ENCODE data around the gene GSE1. TPM values are rescaled to one million over a fixed set of nuclear protein-coding genes. Genes with fewer than 3 reads are reported as not detected.

The GSE1 gene
- total and polyA plus RNA-seq, 2 experiments from 2014 or later: 32.4 to 135 TPM

DNA sequence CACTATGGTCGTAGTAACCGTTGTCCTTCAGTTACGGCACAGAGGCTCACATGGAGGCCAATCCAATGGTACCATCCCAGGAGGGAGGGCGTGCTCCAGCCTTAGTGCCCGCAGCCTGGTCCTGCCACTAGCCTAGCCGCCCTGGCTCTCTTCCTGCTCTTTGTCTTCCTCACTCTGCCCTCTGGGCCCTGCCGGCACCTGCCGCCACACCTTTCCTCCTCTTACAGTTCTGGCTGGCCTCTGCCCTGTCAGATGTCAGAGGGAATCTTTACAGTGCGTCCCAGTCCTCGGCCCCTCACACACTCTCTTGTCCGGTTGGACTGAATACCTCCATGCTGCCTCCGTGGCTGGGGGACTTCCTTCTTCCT, 52.2 kb downstream of the GSE1 start (continued):
- TF ChIP-seq, protein P1, sequence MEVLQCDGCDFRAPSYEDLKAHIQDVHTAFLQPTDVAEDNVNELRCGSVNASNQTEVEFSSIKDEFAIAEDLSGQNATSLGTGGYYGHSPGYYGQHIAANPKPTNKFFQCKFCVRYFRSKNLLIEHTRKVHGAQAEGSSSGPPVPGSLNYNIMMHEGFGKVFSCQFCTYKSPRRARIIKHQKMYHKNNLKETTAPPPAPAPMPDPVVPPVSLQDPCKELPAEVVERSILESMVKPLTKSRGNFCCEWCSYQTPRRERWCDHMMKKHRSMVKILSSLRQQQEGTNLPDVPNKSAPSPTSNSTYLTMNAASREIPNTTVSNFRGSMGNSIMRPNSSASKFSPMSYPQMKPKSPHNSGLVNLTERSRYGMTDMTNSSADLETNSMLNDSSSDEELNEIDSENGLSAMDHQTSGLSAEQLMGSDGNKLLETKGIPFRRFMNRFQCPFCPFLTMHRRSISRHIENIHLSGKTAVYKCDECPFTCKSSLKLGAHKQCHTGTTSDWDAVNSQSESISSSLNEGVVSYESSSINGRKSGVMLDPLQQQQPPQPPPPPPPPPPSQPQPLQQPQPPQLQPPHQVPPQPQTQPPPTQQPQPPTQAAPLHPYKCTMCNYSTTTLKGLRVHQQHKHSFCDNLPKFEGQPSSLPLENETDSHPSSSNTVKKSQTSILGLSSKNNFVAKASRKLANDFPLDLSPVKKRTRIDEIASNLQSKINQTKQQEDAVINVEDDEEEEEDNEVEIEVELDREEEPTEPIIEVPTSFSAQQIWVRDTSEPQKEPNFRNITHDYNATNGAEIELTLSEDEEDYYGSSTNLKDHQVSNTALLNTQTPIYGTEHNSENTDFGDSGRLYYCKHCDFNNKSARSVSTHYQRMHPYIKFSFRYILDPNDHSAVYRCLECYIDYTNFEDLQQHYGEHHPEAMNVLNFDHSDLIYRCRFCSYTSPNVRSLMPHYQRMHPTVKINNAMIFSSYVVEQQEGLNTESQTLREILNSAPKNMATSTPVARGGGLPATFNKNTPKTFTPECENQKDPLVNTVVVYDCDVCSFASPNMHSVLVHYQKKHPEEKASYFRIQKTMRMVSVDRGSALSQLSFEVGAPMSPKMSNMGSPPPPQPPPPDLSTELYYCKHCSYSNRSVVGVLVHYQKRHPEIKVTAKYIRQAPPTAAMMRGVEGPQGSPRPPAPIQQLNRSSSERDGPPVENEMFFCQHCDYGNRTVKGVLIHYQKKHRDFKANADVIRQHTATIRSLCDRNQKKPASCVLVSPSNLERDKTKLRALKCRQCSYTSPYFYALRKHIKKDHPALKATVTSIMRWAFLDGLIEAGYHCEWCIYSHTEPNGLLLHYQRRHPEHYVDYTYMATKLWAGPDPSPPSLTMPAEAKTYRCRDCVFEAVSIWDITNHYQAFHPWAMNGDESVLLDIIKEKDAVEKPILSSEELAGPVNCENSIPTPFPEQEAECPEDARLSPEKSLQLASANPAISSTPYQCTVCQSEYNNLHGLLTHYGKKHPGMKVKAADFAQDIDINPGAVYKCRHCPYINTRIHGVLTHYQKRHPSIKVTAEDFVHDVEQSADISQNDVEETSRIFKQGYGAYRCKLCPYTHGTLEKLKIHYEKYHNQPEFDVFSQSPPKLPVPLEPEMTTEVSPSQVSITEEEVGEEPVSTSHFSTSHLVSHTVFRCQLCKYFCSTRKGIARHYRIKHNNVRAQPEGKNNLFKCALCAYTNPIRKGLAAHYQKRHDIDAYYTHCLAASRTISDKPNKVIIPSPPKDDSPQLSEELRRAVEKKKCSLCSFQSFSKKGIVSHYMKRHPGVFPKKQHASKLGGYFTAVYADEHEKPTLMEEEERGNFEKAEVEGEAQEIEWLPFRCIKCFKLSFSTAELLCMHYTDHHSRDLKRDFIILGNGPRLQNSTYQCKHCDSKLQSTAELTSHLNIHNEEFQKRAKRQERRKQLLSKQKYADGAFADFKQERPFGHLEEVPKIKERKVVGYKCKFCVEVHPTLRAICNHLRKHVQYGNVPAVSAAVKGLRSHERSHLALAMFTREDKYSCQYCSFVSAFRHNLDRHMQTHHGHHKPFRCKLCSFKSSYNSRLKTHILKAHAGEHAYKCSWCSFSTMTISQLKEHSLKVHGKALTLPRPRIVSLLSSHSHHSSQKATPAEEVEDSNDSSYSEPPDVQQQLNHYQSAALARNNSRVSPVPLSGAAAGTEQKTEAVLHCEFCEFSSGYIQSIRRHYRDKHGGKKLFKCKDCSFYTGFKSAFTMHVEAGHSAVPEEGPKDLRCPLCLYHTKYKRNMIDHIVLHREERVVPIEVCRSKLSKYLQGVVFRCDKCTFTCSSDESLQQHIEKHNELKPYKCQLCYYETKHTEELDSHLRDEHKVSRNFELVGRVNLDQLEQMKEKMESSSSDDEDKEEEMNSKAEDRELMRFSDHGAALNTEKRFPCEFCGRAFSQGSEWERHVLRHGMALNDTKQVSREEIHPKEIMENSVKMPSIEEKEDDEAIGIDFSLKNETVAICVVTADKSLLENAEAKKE (CRISPR knock-in tag; IDR thresholded peaks at IDR 0.05): no peak
- TF ChIP-seq, protein P2, sequence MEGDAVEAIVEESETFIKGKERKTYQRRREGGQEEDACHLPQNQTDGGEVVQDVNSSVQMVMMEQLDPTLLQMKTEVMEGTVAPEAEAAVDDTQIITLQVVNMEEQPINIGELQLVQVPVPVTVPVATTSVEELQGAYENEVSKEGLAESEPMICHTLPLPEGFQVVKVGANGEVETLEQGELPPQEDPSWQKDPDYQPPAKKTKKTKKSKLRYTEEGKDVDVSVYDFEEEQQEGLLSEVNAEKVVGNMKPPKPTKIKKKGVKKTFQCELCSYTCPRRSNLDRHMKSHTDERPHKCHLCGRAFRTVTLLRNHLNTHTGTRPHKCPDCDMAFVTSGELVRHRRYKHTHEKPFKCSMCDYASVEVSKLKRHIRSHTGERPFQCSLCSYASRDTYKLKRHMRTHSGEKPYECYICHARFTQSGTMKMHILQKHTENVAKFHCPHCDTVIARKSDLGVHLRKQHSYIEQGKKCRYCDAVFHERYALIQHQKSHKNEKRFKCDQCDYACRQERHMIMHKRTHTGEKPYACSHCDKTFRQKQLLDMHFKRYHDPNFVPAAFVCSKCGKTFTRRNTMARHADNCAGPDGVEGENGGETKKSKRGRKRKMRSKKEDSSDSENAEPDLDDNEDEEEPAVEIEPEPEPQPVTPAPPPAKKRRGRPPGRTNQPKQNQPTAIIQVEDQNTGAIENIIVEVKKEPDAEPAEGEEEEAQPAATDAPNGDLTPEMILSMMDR (conservative IDR thresholded peaks at IDR 0.05; ENCODE audit: low read depth in 2 of 2): no peak
- TF ChIP-seq STAT1 (IDR thresholded peaks at IDR 0.05; ENCODE audit: unreplicated experiment): no peak
- no peak for TF ChIP-seq EZH2 (IDR thresholded peaks at IDR 0.05; ENCODE audit: low read depth, unreplicated experiment)
- TF ChIP-seq EZH2phosphoT487 (IDR thresholded peaks at IDR 0.05; ENCODE audit: unreplicated experiment): no peak
- TF ChIP-seq ZNF114 (CRISPR knock-in tag; IDR thresholded peaks at IDR 0.05): no peak
- TF ChIP-seq, protein P3, sequence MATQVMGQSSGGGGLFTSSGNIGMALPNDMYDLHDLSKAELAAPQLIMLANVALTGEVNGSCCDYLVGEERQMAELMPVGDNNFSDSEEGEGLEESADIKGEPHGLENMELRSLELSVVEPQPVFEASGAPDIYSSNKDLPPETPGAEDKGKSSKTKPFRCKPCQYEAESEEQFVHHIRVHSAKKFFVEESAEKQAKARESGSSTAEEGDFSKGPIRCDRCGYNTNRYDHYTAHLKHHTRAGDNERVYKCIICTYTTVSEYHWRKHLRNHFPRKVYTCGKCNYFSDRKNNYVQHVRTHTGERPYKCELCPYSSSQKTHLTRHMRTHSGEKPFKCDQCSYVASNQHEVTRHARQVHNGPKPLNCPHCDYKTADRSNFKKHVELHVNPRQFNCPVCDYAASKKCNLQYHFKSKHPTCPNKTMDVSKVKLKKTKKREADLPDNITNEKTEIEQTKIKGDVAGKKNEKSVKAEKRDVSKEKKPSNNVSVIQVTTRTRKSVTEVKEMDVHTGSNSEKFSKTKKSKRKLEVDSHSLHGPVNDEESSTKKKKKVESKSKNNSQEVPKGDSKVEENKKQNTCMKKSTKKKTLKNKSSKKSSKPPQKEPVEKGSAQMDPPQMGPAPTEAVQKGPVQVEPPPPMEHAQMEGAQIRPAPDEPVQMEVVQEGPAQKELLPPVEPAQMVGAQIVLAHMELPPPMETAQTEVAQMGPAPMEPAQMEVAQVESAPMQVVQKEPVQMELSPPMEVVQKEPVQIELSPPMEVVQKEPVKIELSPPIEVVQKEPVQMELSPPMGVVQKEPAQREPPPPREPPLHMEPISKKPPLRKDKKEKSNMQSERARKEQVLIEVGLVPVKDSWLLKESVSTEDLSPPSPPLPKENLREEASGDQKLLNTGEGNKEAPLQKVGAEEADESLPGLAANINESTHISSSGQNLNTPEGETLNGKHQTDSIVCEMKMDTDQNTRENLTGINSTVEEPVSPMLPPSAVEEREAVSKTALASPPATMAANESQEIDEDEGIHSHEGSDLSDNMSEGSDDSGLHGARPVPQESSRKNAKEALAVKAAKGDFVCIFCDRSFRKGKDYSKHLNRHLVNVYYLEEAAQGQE (IDR thresholded peaks at IDR 0.05; ENCODE audit: unreplicated experiment): no peak
- no peak for TF ChIP-seq POLR2AphosphoS5 (IDR thresholded peaks at IDR 0.05; ENCODE audit: low read depth)
